GM19023 (cell line): Measurements from ENCODE around the gene NUDT8.
"Not testable (repeated sequence)": the region's sequence is repeated elsewhere in the genome, so short reads cannot be mapped to it uniquely, and the experiment has no call there.

Source experiments
- ATAC-seq: cut with Tn5 transposase; IDR thresholded peaks from one replicate; pipeline ENCODE4 v1.9.1; 2021; ENCODE audit warnings: mild to moderate bottlenecking, moderate library complexity; ENCODE audit not compliant: unreplicated experiment

The NUDT8 gene

GRCh38 chr11:67596753-67597300 is 32.9 kb downstream of the NUDT8 start:
- no peak for ATAC-seq

GRCh38 chr11:67594480-67594879 is 35.3 kb downstream of the NUDT8 start:
- no peak for ATAC-seq

- no peak for ATAC-seq
These were observed 36.2 kb downstream of the NUDT8 start for GRCh38 chr11:67593565-67593905.

- ATAC-seq = no peak
These were observed 36.7 kb downstream of the NUDT8 start for GRCh38 chr11:67592880-67593564.

GRCh38 chr11:67588899-67589415 is 40.8 kb downstream of the NUDT8 start:
- not testable (repeated sequence) for ATAC-seq

GRCh38 chr11:67588136-67588503 is 41.6 kb downstream of the NUDT8 start:
- no peak for ATAC-seq

GRCh38 chr11:67586568-67587250 is 43.0 kb downstream of the NUDT8 start:
- ATAC-seq = no peak

GRCh38 chr11:67585911-67586310 is 43.8 kb downstream of the NUDT8 start:
- no peak for ATAC-seq

- no peak for ATAC-seq
These were observed 44.6 kb downstream of the NUDT8 start for GRCh38 chr11:67584881-67585873.

- no peak for ATAC-seq
These were observed 45.4 kb downstream of the NUDT8 start for GRCh38 chr11:67584205-67584880.

GRCh38 chr11:67583247-67584204 is 46.2 kb downstream of the NUDT8 start, which contains the start of gene GSTP1:
Gene GSTP1, plus strand, starts transcription at chr11:67583812. Its CDS starts 32 bp downstream, at chr11:67583844.
- ATAC-seq = peak; percentile 63

GRCh38 chr11:67582011-67582410 is 47.7 kb downstream of the NUDT8 start:
- no peak for ATAC-seq

GRCh38 chr11:67581469-67581868 is 48.3 kb downstream of the NUDT8 start:
- ATAC-seq = no peak

GRCh38 chr11:67577951-67578350 is 51.8 kb downstream of the NUDT8 start:
- ATAC-seq = no peak
